ENCODE results near the gene TMEM222. TPM values are rescaled to one million over a fixed set of nuclear protein-coding genes. Genes with fewer than 3 reads are reported as not detected.

Gene TMEM222
- polyA plus RNA-seq, 1 of the 3 experiments (the other 2 are of a cell fraction): 51.7 TPM

DNA sequence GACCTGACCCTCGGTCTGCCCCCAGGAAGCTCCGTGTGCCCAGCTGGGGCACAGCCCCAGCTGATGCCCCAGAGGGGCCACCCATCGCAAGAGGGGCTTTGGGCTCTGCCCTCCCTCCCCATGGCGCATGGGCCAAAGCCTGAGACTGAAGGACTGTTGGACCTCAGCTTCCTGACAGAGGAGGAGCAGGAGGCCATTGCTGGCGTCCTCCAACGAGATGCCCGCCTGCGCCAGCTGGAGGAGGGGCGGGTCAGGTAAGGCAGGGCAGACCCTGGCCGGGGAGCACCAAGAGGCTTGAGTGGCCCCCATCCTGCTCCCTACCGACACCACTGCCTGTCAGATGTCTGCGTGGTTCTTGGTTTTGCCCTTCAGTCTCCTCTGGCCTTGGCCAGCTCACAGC lies 23.3 kb downstream of the TMEM222 start:
- H3F3A ChIP-seq (replicated peaks; ENCODE audit: insufficient read depth): no peaks in the 10 kb centered on the region
- H3K27me3 ChIP-seq (ENCODE audit: insufficient read depth): no peaks in the 10 kb centered on the region
- no peak overlapping the region for H3K4me2 ChIP-seq
- H3K4me1 ChIP-seq (ENCODE audit: control insufficient read depth in 1 of 2, insufficient read depth in 2 of 2, low read depth in 1 of 2, low read length in 1 of 2): peaks cover 8 to 9% of the 10 kb centered on the region in 2 experiments; a peak in 2 of 4 replicates
- WGBS (ENCODE audit: low lambda C conversion rate): 100% methylated on average over 5 of the region's 12 CpGs
- H3K36me3 ChIP-seq (replicated peaks in 1 of 2; ENCODE audit: control insufficient read depth in 1 of 2, insufficient read depth in 2 of 2, low read length in 1 of 2): no peaks in the 10 kb centered on the region
- DNase-seq: no peak
- CTCF ChIA-PET: interaction anchor here (1.2 to 4.7 kb wide), 5 partner anchors 12 to 259 kb away, joined by 4 to 40 read pairs (median 8); partner anchors contain the start of genes AHDC1 and MAP3K6
- H3K4me3 ChIP-seq (ENCODE audit: low read depth in 2 of 2, low read length in 1 of 2): no peak overlapping the region
- H3K9me2 ChIP-seq: no peaks in the 10 kb centered on the region
- no peak overlapping the region for H2AFZ ChIP-seq (ENCODE audit: low read depth)
- H3K9ac ChIP-seq: no peak overlapping the region
- H3K27ac ChIP-seq (ENCODE audit: low read depth in 2 of 2, low read length in 1 of 2): no peak overlapping the region
- POLR2A ChIA-PET: interaction anchor here (0.7 kb wide), 1 partner anchor 32 kb away, joined by 3 read pairs; no protein-coding TSS in a partner anchor
- H3K79me2 ChIP-seq (ENCODE audit: insufficient read depth): no peaks in the 10 kb centered on the region
- H4K20me1 ChIP-seq (ENCODE audit: insufficient read depth): no peaks in the 10 kb centered on the region
- no peaks in the 10 kb centered on the region for H3K9me3 ChIP-seq
- no peak for TF ChIP-seq FOXM1 (IDR thresholded peaks at IDR 0.05; ENCODE audit: low read depth)
- TF ChIP-seq, protein P1, sequence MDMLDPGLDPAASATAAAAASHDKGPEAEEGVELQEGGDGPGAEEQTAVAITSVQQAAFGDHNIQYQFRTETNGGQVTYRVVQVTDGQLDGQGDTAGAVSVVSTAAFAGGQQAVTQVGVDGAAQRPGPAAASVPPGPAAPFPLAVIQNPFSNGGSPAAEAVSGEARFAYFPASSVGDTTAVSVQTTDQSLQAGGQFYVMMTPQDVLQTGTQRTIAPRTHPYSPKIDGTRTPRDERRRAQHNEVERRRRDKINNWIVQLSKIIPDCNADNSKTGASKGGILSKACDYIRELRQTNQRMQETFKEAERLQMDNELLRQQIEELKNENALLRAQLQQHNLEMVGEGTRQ (IDR thresholded peaks at IDR 0.05; ENCODE audit: borderline replicate concordance, low read depth, low read length): no peak
- TF ChIP-seq, protein P2, sequence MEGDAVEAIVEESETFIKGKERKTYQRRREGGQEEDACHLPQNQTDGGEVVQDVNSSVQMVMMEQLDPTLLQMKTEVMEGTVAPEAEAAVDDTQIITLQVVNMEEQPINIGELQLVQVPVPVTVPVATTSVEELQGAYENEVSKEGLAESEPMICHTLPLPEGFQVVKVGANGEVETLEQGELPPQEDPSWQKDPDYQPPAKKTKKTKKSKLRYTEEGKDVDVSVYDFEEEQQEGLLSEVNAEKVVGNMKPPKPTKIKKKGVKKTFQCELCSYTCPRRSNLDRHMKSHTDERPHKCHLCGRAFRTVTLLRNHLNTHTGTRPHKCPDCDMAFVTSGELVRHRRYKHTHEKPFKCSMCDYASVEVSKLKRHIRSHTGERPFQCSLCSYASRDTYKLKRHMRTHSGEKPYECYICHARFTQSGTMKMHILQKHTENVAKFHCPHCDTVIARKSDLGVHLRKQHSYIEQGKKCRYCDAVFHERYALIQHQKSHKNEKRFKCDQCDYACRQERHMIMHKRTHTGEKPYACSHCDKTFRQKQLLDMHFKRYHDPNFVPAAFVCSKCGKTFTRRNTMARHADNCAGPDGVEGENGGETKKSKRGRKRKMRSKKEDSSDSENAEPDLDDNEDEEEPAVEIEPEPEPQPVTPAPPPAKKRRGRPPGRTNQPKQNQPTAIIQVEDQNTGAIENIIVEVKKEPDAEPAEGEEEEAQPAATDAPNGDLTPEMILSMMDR (IDR thresholded peaks at IDR 0.05): no peak

DNA sequence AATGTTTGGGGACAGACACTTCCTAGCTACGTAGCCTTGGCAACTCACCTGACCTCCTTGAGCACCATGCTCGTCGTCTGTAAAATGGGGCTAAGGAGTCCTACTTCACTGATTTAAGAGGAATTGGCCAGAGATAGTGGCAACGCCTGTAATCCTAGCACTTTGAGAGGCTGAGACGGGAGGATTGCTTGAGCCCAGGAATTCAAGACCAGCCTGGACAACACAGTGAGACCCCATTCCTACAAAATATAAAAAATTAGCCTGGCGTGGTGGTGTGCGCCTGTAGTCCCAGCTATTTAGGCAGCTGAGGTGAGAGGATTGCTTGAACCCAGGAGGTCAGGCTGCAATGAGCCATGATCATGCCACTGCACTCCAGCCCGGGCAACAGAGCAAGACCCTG lies 24.4 kb downstream of the TMEM222 start:
- no peaks in the 10 kb centered on the region for H3K79me2 ChIP-seq (ENCODE audit: insufficient read depth)
- H3K9ac ChIP-seq: no peak overlapping the region
- no peaks in the 10 kb centered on the region for H4K20me1 ChIP-seq (ENCODE audit: insufficient read depth)
- H2AFZ ChIP-seq (ENCODE audit: low read depth): no peak overlapping the region
- H3K27me3 ChIP-seq (ENCODE audit: insufficient read depth): no peaks in the 10 kb centered on the region
- H3K4me3 ChIP-seq (ENCODE audit: low read depth in 2 of 2, low read length in 1 of 2): no peak overlapping the region
- no peaks in the 10 kb centered on the region for H3K9me2 ChIP-seq
- no peaks in the 10 kb centered on the region for H3K9me3 ChIP-seq
- H3K4me1 ChIP-seq (ENCODE audit: control insufficient read depth in 1 of 2, insufficient read depth in 2 of 2, low read depth in 1 of 2, low read length in 1 of 2): peaks cover 4 to 10% of the 10 kb centered on the region in 2 experiments; a peak in 2 of 4 replicates
- no peaks in the 10 kb centered on the region for H3F3A ChIP-seq (replicated peaks; ENCODE audit: insufficient read depth)
- DNase-seq: no peak
- CTCF ChIA-PET: interaction anchor here (0.7 to 4.7 kb wide), 6 partner anchors 11 to 261 kb away, joined by 3 to 40 read pairs (median 6); partner anchors contain the start of gene AHDC1
- no peak overlapping the region for H3K27ac ChIP-seq (ENCODE audit: low read depth in 2 of 2, low read length in 1 of 2)
- no peaks in the 10 kb centered on the region for H3K36me3 ChIP-seq (replicated peaks in 1 of 2; ENCODE audit: control insufficient read depth in 1 of 2, insufficient read depth in 2 of 2, low read length in 1 of 2)
- TF ChIP-seq RCOR1 (IDR thresholded peaks at IDR 0.05; ENCODE audit: low read length): no peak
- TF ChIP-seq, protein P3, sequence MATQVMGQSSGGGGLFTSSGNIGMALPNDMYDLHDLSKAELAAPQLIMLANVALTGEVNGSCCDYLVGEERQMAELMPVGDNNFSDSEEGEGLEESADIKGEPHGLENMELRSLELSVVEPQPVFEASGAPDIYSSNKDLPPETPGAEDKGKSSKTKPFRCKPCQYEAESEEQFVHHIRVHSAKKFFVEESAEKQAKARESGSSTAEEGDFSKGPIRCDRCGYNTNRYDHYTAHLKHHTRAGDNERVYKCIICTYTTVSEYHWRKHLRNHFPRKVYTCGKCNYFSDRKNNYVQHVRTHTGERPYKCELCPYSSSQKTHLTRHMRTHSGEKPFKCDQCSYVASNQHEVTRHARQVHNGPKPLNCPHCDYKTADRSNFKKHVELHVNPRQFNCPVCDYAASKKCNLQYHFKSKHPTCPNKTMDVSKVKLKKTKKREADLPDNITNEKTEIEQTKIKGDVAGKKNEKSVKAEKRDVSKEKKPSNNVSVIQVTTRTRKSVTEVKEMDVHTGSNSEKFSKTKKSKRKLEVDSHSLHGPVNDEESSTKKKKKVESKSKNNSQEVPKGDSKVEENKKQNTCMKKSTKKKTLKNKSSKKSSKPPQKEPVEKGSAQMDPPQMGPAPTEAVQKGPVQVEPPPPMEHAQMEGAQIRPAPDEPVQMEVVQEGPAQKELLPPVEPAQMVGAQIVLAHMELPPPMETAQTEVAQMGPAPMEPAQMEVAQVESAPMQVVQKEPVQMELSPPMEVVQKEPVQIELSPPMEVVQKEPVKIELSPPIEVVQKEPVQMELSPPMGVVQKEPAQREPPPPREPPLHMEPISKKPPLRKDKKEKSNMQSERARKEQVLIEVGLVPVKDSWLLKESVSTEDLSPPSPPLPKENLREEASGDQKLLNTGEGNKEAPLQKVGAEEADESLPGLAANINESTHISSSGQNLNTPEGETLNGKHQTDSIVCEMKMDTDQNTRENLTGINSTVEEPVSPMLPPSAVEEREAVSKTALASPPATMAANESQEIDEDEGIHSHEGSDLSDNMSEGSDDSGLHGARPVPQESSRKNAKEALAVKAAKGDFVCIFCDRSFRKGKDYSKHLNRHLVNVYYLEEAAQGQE (IDR thresholded peaks at IDR 0.05; ENCODE audit: low read depth, low read length): no peak
- no peak for TF ChIP-seq EP300 (IDR thresholded peaks at IDR 0.05; ENCODE audit: borderline replicate concordance in 1 of 2, low read depth in 1 of 2, low read length in 1 of 2)
- no peak for TF ChIP-seq EZH2phosphoT487 (IDR thresholded peaks at IDR 0.05; ENCODE audit: borderline replicate concordance, low read depth)
- TF ChIP-seq, protein P4, sequence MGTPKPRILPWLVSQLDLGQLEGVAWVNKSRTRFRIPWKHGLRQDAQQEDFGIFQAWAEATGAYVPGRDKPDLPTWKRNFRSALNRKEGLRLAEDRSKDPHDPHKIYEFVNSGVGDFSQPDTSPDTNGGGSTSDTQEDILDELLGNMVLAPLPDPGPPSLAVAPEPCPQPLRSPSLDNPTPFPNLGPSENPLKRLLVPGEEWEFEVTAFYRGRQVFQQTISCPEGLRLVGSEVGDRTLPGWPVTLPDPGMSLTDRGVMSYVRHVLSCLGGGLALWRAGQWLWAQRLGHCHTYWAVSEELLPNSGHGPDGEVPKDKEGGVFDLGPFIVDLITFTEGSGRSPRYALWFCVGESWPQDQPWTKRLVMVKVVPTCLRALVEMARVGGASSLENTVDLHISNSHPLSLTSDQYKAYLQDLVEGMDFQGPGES (IDR thresholded peaks at IDR 0.05; ENCODE audit: low read depth, low read length): no peak
- TF ChIP-seq FOXM1 (IDR thresholded peaks at IDR 0.05; ENCODE audit: low read depth): no peak
- TF ChIP-seq TCF12 (IDR thresholded peaks at IDR 0.05): no peak
- no peak for TF ChIP-seq TAF1 (IDR thresholded peaks at IDR 0.05; ENCODE audit: borderline replicate concordance, low read depth, low read length)
- TF ChIP-seq, protein P5, sequence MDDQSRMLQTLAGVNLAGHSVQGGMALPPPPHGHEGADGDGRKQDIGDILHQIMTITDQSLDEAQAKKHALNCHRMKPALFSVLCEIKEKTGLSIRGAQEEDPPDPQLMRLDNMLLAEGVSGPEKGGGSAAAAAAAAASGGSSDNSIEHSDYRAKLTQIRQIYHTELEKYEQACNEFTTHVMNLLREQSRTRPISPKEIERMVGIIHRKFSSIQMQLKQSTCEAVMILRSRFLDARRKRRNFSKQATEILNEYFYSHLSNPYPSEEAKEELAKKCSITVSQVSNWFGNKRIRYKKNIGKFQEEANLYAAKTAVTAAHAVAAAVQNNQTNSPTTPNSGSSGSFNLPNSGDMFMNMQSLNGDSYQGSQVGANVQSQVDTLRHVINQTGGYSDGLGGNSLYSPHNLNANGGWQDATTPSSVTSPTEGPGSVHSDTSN (IDR thresholded peaks at IDR 0.05): no peak
- TF ChIP-seq FOXJ3 (CRISPR knock-in tag; IDR thresholded peaks at IDR 0.05): no peak
- no peak for TF ChIP-seq POLR2AphosphoS5 (IDR thresholded peaks at IDR 0.05; ENCODE audit: low read depth, low read length)
- 96% methylated on average over 8 of the region's 8 CpGs for WGBS (ENCODE audit: low lambda C conversion rate)
- H3K4me2 ChIP-seq: no peak overlapping the region
- POLR2A ChIA-PET: no interaction called here

Data from SK-N-SH (cell line).